ENCODE data around the gene CD1E. TPM values are rescaled to one million over a fixed set of nuclear protein-coding genes. Genes with fewer than 3 reads are reported as not detected.

The CD1E gene
- total and polyA plus RNA-seq, 2 of the 13 experiments (the other 11 are each of a cell fraction or from before 2014, with no cell fraction given) = not detected

DNA sequence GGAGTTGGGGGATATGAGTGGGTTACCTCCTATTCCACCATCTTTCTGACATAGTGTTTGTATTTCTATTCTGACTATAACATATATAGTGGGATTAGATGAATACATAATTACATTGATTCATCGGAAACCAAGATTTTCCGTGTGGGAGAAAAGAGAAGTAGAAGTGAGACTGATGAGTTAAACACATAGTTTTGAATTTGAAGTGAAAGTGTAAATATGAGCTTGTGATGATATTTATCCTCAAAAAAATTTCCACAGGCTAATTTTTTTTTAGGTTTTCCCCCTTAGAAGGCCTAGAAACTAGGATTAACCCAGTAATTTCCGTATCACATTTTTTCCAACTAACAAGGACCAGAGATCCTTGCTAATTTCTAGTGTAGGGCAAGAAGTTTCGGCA, 29.3 kb upstream of the CD1E start:
- Histone ChIP-seq H3K4me1 (ENCODE audit: insufficient read depth, low read length) (no peaks in the 10 kb centered on the region), H4K20me1 (ENCODE audit: insufficient read depth, low read length) (no peaks in the 10 kb centered on the region), H3K79me2 (ENCODE audit: insufficient read depth, low read length) (no peaks in the 10 kb centered on the region), H3K9me3 (ENCODE audit: low read length) (peaks cover 33% of the 10 kb centered on the region), H3K9ac (ENCODE audit: insufficient read depth, low read depth, low read length) (no peak overlapping the region), H3K27me3 (ENCODE audit: control insufficient read depth in 1 of 2, insufficient read depth in 2 of 2, low read length in 2 of 2) (no peaks in the 10 kb centered on the region), H3K36me3 (replicated peaks in 1 of 2; ENCODE audit: control insufficient read depth in 1 of 2, insufficient read depth in 2 of 2, low read length in 2 of 2) (no peaks in the 10 kb centered on the region), H3K27ac (ENCODE audit: extremely low read length, insufficient read depth, low read length) (no peak overlapping the region), H3K4me3 (replicated peaks in 1 of 3; ENCODE audit: insufficient read depth in 1 of 3, low read depth in 2 of 3, low read length in 3 of 3) (no peak overlapping the region), H3K4me2 (ENCODE audit: low read depth, low read length) (no peak overlapping the region), H2AFZ (ENCODE audit: low read length) (no peak overlapping the region)
- POLR2A ChIA-PET = no interaction called here
- WGBS (ENCODE audit: low lambda C conversion rate) = 52% methylated on average over 4 of the region's 4 CpGs
- FAIRE-seq = no peak
- no peak for DNase-seq (ENCODE audit: low spot score)
- intact Hi-C loops (cut with micrococcal nuclease; ENCODE audit: unreplicated experiment) = no loop called here
- no peak for ATAC-seq
- CTCF ChIA-PET (ENCODE audit: low intra/inter-chr PET ratio, low total read pairs) = no interaction called here
- in situ Hi-C loops (cut with HindIII; ENCODE audit: extremely low pct_ligation_motif_present, low pct_unique_long_range_greater_than_20kb) = no loop called here
- no TSS peak for BruUV-seq (replicated peaks)
- TF ChIP-seq PHF5A (CRISPR knock-in tag; IDR thresholded peaks at IDR 0.05; ENCODE audit: low read depth, unreplicated experiment) (no peak), ZNF564 (CRISPR knock-in tag; IDR thresholded peaks at IDR 0.05) (no peak), TOE1 (CRISPR knock-in tag; IDR thresholded peaks at IDR 0.05) (no peak), NFIC (IDR thresholded peaks at IDR 0.05; ENCODE audit: low read length) (no peak), KLF16 (CRISPR knock-in tag; IDR thresholded peaks at IDR 0.05) (no peak), XRCC5 (optimal IDR thresholded peaks at IDR 0.05; ENCODE audit: low read length) (no peak), ZMAT3 (CRISPR knock-in tag; conservative IDR thresholded peaks at IDR 0.05) (no peak), AKAP8 (CRISPR knock-in tag; IDR thresholded peaks at IDR 0.05) (no peak), CC2D1A (CRISPR knock-in tag; IDR thresholded peaks at IDR 0.05) (no peak)

DNA sequence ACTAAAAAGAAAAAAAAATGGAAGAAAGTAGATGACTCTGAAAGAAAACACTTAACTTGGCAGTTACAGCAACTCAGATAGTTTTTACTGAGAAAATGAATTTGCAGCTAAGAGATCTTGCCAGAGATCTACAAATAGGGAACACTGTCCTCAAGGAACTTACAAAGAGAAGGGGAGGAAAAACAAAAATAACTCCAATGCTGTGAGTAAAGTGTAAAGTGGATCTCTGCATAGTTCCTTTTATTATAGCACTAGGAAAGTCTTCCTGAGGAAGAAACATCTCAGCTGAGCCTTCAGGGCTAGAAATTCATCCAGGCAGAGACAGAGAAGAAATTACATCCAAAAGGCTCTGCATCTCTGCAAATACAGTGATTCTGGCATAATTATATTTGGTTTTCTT, 26.2 kb upstream of the CD1E start:
- H3K9me3 ChIP-seq (ENCODE audit: low read length) = peaks cover 24% of the 10 kb centered on the region
- H3K4me1 ChIP-seq (ENCODE audit: insufficient read depth, low read length) = no peaks in the 10 kb centered on the region
- no peak for DNase-seq (ENCODE audit: low spot score)
- in situ Hi-C loops (cut with HindIII; ENCODE audit: extremely low pct_ligation_motif_present, low pct_unique_long_range_greater_than_20kb) (no loop called here), intact Hi-C loops (cut with micrococcal nuclease; ENCODE audit: unreplicated experiment) (no loop called here)
- no peaks in the 10 kb centered on the region for H3K79me2 ChIP-seq (ENCODE audit: insufficient read depth, low read length)
- no peak overlapping the region for H3K9ac ChIP-seq (ENCODE audit: insufficient read depth, low read depth, low read length)
- H2AFZ ChIP-seq (ENCODE audit: low read length) = no peak overlapping the region
- no peak overlapping the region for H3K4me3 ChIP-seq (replicated peaks in 1 of 3; ENCODE audit: insufficient read depth in 1 of 3, low read depth in 2 of 3, low read length in 3 of 3)
- FAIRE-seq = no peak
- no peaks in the 10 kb centered on the region for H3K27me3 ChIP-seq (ENCODE audit: control insufficient read depth in 1 of 2, insufficient read depth in 2 of 2, low read length in 2 of 2)
- POLR2A ChIA-PET = no interaction called here
- no peak overlapping the region for H3K4me2 ChIP-seq (ENCODE audit: low read depth, low read length)
- H4K20me1 ChIP-seq (ENCODE audit: insufficient read depth, low read length) = no peaks in the 10 kb centered on the region
- CTCF ChIA-PET (ENCODE audit: low intra/inter-chr PET ratio, low total read pairs) = no interaction called here
- ATAC-seq = no peak
- H3K36me3 ChIP-seq (replicated peaks in 1 of 2; ENCODE audit: control insufficient read depth in 1 of 2, insufficient read depth in 2 of 2, low read length in 2 of 2) = no peaks in the 10 kb centered on the region
- no peak overlapping the region for H3K27ac ChIP-seq (ENCODE audit: extremely low read length, insufficient read depth, low read length)
- no TSS peak for BruUV-seq (replicated peaks)
- TF ChIP-seq ZNF891 (CRISPR knock-in tag; IDR thresholded peaks at IDR 0.05) = no peak
- no peak for TF ChIP-seq SRF (IDR thresholded peaks at IDR 0.05; ENCODE audit: low read depth, low read length)
- TF ChIP-seq FOXK2 (IDR thresholded peaks at IDR 0.05) = no peak
- TF ChIP-seq, protein P1, sequence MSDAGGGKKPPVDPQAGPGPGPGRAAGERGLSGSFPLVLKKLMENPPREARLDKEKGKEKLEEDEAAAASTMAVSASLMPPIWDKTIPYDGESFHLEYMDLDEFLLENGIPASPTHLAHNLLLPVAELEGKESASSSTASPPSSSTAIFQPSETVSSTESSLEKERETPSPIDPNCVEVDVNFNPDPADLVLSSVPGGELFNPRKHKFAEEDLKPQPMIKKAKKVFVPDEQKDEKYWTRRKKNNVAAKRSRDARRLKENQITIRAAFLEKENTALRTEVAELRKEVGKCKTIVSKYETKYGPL (CRISPR knock-in tag; IDR thresholded peaks at IDR 0.05) = no peak
- TF ChIP-seq KLF12 (CRISPR knock-in tag; IDR thresholded peaks at IDR 0.05; ENCODE audit: borderline replicate concordance) = no peak
- TF ChIP-seq NBN (conservative IDR thresholded peaks at IDR 0.05) = no peak
- no peak for TF ChIP-seq ZNF136 (CRISPR knock-in tag; IDR thresholded peaks at IDR 0.05; ENCODE audit: low read depth)
- no peak for TF ChIP-seq ZNF234 (CRISPR knock-in tag; conservative IDR thresholded peaks at IDR 0.05)
- no peak for TF ChIP-seq CBX5 (CRISPR knock-in tag; IDR thresholded peaks at IDR 0.05; ENCODE audit: borderline replicate concordance)
- TF ChIP-seq RFXAP (CRISPR knock-in tag; IDR thresholded peaks at IDR 0.05; ENCODE audit: borderline replicate concordance) = no peak
- TF ChIP-seq WIZ (CRISPR knock-in tag; IDR thresholded peaks at IDR 0.05) = no peak
- no peak for TF ChIP-seq ELF3 (CRISPR knock-in tag; IDR thresholded peaks at IDR 0.05)
- TF ChIP-seq, protein P2, sequence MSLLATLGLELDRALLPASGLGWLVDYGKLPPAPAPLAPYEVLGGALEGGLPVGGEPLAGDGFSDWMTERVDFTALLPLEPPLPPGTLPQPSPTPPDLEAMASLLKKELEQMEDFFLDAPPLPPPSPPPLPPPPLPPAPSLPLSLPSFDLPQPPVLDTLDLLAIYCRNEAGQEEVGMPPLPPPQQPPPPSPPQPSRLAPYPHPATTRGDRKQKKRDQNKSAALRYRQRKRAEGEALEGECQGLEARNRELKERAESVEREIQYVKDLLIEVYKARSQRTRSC (CRISPR knock-in tag; IDR thresholded peaks at IDR 0.05; ENCODE audit: low read depth) = no peak
